GM21367 (cell line): Measurements from ENCODE around the gene ROM1.
"Not testable (repeated sequence)": the region's sequence is repeated elsewhere in the genome, so short reads cannot be mapped to it uniquely, and the experiment has no call there.

Experiments
- ATAC-seq: cut with Tn5 transposase; IDR thresholded peaks from one replicate; pipeline ENCODE4 v1.9.1; 2021; ENCODE audit not compliant: unreplicated experiment

The ROM1 gene, protein sequence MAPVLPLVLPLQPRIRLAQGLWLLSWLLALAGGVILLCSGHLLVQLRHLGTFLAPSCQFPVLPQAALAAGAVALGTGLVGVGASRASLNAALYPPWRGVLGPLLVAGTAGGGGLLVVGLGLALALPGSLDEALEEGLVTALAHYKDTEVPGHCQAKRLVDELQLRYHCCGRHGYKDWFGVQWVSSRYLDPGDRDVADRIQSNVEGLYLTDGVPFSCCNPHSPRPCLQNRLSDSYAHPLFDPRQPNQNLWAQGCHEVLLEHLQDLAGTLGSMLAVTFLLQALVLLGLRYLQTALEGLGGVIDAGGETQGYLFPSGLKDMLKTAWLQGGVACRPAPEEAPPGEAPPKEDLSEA

DNA sequence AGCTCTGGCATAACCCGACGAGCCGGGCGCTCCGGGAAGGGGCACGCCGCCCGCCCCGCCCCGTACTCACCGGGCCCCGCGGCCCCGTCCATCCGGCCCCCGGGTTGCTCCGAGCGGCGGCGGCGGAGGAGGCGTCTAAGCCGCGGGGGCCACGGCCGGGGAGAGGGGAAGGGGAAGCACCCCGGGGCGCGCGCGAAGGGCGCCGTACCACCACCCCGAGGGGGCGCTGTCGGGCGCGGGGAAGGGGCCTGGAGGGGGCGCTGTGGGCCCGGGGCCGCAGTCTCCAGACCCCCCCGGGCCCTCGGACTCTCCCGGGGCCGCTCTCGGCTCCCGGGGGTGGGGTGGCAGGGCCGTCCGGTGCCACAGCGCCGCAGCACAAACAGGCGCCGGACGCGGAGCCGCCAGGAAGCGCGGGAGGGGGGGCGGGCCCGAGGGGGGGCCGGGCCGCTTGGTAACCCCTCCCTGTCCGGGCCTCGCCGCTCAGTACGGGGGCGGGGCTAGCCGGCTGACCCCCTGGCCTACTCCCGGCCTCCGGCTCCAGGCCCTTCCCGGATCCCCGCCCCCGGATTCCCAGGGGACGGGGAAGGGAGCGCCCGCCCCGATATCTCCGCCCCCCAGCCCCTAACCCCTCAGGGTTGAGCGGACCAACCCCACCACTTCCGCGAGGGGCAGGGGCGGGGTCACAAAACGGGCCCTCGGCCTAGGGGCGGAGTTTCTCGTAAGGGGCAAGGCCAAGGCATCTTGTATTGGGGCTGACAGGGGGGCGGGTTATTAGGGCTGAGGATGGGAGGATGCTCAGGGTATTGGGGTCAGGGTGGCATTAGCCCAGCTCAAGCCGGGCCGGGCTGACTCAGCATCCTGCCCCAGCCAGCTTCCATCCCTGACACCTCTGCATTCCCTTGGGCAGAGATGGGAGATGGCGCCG lies at the start of gene ROM1, which contains the start of gene EML3:
Gene ROM1 (plus strand): TSS at position 892 of the 925 bp plus-strand sequence. CDS start 25 bp downstream, at position 917.
Gene EML3 (minus strand): TSS at position 410 of the 925 bp plus-strand sequence. CDS start 318 bp downstream, at position 92.
- peak; percentile 45 for ATAC-seq

DNA sequence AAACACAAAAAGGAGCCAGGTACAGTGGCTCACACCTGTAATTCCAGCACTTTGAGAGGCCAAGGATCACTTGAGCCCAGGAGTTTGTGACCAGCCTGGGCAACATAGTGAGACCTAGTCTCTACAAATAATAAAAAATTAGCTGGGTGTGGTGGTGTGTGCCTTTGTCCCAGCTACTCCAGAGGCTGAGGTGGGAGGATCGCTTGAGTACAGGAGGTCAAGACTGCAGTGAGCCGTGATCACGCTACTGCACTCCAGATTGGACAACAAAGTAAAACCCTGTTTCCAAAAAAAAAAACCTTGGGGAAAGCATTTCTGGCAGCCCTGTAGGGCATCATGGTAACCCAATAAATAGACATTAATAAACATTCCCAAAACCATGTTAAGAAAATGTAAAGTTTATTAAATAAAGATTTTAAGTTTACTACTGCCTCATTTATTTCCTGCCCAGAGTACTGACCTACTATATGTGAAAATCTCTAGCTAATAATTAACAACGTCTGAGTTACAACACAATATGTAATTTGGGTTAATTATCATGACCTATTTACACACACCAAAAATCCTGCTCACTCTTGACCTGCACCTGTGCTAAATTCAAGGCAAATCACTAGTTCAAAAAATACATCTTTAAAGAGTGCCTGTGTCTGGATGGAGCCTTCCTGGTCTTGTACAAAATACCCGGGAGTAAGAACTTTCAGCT lies 47.8 kb upstream of the ROM1 start:
- ATAC-seq, result no peak

DNA sequence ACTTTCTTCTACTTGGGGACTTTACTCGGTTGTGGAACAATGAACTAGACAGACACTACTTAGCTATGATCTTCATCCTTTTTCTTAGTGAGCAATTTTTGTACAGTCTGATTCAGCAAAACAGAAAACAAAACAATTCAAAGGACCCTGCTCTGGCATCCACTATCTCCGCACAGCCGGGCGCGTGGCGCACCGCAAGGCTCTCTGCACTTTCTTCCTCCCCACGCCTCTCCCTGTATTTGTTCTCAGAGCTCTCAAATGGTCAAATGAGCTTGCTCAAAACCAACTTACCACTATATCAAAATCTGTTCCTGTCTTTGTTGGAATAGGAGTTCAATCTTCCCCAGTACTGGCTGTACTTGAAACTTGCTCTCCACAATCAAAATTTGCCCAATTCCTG lies 46.8 kb upstream of the ROM1 start:
- ATAC-seq, result no peak

DNA sequence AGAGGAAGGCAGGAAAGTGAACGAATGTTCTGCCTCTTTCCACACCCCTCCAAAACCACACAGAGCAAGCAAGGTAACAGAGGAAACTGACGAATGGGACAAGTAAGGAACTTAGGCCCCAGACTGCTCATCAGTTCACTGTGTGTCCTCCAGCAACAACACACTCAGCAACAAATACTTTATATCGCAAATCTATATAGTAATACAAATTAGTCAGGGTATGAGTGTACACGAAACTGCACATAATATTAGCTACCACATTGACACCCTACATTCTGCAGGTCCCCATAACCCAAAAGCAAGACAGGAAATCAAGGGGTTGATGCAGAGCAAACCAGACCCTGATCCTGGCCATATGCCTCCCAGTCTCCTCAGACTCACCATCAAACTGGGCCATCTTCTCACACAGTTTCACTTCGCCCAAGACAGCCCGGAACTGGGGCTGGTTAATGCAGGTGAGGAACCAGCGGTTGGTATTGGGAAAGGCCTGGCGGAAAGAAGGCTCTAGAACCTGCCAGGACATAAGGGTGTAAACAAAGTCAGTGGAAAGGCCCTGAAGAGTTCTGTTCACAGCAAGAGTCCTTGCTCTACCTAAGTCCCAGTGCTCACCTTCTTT lies 45.9 kb upstream of the ROM1 start:
- no peak for ATAC-seq

DNA sequence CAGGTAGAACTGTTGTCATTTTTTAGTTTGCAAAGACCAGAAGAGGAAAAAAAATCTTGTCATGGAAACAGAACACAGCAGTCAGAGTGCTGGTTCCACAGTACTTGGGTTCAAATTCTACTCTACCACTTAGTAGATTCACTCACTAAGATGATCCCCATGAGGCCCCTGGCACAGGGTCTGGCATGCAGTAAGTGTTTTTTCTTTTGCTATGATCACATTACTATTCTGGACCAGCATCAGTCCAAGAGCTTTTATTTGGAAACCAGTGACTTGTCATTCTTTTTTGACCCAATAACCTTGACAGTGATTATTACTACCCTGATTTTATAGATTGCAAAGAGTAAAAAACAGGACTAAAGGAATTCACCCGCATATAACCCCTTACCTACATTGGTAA lies 43.4 kb upstream of the ROM1 start:
- no peak for ATAC-seq

DNA sequence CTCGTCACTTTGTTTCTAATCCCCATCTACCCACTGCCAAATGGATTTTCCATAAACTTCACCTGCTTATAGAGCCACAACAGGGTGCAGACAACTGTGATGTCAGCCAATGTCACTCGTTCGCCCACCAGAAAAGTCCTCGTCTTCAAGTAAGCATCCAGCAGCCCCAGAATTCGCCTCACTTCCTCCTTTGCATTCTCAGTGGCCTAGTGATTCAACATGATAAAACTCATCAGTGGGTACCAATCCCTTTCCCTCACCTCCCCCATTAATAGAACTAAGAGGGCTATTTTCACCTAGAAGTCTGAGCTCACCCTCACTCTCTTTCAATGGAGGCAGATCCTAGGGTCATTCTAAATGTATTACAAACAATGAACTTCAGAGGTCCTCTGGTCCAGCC lies 42.2 kb upstream of the ROM1 start:
- not testable (repeated sequence) for ATAC-seq

DNA sequence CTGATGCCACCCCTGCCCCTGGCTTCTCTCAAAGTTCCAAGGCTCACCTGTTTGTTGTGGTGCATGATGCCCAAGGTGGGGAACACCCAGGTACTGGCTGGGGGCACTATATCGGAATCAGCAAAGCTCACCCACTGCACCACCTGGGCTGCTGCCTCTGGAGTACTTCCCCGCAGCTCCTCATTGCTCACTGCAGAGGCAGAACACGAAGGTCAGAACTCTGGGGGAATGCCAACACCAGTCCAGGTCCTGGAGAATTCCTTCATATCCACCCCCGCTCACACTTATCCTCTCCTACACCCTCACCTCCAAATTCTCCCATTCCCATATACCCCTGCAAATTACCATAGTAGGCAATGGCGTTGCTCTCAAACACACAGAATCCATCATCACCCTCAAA lies 41.6 kb upstream of the ROM1 start:
- not testable (repeated sequence) for ATAC-seq

DNA sequence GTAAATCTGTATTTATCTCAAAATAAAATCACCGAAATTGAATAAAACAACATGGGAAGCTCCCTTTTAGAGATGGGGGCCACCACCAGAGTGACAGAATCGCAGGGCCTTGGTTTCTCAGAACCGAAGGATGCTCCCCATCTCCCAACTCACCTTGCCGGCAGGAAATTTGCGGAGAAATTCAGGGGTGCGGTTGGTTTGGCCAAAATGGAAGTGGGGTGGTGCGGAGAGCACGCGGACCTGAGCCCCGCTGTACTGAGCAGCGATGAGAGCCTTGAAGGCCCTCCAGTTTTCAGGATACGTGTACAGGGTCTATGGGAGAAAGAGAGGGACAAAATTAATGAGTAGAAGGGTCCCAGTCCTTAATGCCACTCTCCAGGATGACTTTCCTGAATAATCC lies 40.6 kb upstream of the ROM1 start:
- no peak for ATAC-seq

DNA sequence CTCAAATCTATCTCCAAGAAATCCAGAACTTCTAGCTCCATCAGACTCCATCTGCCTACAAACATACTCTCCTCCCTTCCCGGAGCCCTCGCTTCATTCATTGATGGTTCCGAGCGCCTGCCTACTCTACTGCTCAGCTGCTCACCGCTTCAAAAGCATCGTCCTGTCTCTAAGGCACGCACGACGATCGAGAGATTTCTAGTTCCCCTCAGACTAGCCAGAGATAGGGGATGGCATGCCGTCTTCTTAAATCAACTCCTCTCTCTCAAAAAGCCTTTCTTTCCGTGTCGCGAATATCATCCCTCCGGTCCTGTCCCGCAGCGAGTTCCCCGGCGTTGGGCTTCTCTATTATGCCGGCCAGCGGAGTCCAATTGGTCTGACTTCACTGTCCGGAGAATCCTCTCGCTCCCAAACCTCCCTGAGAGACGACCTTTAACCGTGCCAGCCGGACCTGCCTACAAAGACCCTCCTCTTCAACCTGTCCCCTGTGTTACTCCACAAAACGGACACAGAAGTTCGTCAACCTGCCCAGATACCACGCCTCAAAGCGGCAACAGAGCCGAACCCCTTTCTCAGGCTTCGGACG lies 40.0 kb upstream of the ROM1 start:
- ATAC-seq, result no peak

DNA sequence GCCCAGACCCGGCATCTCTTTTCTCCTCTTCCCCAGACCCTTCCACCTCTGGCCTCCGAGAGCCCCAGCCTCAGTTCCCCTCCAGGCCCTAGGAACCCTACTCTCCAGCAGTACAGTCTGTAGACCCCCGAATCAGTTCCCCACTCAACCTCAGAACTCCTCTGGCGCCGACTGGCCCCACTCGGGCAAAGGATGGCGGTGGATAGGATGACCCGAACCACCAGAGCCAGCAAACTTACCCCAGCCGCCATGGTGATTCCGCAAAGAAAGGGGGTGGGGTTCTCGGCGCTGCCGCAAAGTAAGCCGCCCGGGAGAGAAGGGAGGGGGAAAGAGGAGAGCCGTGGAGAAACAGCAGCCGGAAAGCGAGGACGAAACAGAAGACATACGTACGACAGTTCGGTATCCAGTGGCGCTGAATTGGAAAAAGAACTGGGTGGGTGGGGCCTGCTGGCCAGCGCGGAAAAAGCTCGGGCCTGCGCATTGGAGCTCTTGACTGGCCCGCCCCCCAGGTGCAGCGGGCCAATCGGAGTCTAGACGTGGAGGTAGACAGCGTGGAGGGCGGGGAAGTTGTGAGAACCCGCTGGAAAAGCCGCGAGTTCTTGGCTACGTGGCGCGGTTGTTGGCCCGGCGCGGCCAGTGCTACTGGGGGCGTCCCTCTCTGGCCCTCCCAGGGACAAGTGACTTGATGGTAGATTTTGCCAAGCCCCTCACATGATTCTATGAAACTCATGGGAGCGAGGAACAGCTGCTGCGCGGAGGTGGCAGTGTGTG lies 39.3 kb upstream of the ROM1 start, which contains the start of gene EEF1G:
Gene EEF1G (minus strand): TSS at position 300 of the 771 bp plus-strand sequence. CDS start 49 bp downstream, at position 251.
- ATAC-seq, result peak; percentile 67

DNA sequence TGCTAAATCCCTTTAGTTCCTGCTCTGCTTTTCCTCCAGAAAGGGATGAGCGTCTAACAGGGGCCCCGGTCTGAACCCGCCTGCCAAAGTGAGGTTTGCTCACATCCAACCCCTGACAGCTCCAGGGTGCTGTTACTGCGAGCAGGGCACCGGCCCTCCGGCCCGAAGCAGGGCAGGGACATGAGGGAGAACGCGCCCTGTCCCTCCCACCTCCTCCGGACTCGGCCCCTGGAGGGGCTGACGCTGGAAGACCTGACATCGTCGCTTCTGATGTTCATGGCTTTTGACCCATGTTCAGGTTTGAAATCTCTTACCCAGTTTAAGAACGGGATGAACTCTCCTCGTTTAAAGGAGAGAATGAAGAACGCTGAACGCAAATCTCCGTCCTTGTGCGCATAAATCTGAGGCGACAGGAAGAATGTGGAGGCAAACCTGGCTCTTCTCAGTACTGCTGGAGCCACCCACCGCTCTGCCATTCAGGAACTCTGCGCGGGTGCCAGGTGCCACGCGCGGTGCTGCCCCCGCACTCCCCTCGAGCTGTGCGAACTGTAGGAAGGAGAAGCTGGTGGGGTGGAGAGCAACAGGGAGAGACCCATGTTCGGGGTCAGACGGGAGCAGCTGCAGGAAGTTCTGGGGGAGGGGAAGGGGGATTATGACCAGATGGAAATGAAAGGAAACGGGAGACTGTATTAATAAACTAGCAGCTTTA lies 38.5 kb upstream of the ROM1 start:
- no peak for ATAC-seq

DNA sequence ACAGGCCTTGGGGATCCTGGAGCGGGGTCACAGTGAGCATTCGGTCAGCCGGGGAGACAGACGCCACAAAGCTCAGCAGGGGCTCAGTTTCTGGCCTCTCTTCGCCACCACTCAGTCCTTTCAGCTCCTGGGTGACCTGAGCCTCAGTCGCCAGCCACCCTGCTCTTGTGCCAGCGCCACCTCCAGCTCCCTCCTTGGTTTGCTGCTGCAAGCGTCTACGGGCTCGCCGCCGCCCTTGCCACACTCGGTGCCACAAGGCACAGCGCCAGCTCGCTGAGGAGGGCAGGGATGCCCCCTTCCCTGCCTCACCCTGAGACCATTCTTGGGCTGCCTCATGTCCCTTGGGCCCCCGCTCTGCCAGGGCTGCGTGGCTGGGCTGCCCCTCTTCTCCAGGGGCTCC lies 37.9 kb upstream of the ROM1 start:
- ATAC-seq, result no peak

DNA sequence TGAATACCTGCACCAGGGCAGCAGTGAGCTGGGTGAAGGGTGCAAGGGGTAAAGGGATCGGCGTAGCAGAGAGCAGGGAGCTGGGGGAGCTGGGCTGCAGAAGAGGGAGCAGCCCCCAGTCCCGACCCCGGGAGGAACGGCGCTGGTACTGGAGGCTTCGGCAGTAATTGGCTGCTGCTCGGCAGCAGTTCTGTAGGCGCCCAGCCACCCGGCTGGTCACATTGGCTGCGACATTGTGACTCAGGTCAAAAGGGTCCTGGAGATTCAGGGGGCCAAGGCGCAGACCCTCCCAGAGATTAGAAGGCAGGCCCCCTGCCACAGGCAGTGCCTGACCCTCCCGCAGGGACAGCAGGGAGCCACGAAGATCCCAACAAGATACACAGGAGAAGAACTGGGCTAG lies 37.2 kb upstream of the ROM1 start:
- no peak for ATAC-seq

DNA sequence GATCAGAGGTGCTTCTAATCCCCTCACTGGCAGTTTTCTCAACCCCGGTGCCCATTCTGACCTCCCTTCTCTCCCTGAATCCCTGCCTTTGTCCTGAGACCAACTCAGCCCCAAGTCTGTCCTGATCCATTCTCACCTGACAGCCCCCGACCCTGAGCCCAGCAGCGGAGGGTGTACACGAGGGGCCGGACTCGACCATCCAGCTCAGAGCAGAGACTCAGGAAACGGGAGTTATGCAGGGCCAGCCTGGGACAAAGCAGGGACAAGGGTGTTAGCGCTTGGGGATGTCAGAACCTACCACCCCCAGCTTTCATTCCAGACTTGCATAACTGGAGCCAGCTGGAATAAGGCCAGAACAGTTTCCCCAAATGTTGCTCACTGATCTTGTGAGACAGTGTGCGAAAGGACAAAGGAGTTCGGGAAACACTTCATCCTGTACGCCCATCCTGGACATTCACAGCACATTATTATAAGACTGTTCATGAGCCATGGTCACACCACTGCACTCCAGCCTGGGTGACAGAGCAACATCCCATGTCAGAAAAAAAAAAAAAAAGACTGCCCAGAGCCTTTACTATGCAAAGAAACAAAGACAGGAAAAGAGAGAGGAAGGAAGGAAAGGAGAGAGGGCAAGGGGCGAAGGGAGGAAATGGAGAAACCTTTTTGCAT lies 35.9 kb upstream of the ROM1 start:
- no peak for ATAC-seq

DNA sequence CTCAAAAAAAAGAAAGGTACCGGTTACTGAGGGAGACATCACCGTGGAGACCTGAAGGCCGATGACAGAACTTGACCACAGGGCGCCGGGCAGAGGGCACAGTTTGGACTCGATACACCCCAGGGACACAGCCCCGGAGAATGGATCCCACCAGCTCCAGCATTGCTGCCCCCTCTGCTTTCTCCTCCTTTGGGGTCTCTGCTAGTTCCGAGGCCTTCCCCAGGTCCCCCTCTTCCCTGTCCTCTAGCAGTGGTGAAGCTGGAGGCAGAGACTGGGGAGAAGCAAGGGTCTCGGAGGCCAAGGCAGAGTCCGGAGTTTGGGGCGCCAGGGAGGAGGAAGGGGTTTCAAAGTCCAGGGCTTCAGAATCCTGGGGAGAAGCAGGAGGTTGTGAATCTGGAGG lies 34.5 kb upstream of the ROM1 start:
- ATAC-seq, result no peak

DNA sequence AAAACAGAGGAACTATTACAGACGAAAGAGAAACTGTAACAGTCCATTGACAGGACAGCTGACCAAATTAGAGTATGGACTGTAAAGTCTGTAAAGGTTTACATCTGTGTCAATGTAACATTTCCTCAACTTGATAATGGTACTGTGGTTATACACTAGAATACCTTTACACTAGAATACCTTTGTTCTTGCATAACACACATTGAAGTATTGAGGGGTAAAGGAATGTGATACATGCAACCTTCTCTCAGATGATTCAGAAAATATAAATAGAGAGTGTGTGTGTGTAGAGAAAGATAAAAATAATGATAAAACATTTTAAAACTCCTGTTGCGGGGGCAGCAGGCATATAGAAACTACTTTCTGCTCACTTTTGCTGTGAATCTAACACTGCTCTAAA lies 33.8 kb upstream of the ROM1 start:
- ATAC-seq, result no peak

DNA sequence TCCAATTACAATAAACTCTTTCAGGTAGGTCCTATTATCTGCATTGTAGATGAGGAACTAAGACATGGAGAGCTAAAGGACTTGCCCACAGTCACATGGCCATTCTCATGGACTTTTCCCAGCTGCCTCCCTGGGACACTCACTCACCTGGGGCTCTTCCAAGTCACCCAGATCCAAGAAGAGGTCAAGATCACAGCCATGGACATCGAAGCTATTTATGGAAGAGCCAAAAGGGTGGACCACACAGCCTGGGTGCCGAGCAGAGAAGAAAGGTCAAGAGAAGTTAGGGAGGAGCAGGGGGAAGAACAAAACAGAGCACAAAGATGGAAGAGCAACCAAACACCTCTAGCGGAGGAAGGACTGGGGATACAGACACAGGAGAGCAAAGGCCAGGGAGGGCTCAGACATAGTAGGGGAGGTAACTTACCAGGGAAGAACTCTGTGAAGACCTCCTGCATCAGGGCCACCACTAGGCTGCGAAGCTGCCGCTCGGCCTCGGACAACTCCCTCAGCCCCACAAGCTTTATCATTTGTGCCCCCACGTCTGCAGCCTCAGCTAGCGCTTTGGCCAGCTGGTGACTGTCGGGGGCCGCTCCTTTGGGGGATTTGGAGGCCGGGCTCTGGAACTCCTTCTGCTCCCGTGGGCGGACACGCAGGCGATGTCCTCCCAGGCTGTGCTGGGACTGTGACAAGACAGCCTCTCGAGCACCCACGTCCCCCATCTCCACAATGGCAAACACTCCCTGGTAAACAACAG lies 31.9 kb upstream of the ROM1 start:
- no peak for ATAC-seq

DNA sequence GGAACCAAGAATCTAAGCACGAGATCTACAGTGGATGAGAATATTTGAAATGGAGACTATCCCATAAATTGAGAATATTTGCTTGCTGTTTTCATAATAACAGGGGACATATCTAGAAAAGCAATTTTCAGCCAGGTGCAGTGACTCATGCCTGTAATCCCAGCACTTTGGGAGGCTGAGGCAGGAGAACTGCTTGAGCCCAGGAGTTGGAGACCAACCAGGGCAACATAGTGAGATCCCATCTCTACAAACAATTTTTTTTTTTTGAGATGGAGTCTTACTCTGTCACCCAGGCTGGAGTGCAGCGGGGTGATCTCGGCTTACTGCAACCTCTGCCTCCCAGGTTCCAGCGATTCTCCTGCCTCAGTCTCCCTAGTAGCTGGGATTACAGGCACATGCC lies 31.3 kb upstream of the ROM1 start:
- not testable (repeated sequence) for ATAC-seq
